Uterus (tissue), 2 donors: ENCODE measurements around the gene KCNJ13.

Source experiments
- CTCF ChIP-seq, 4 experiments: fragments of 200-600 bp in 2 of 4; fragments of 450-650 bp in 2 of 4; sonication (generic) in 2 of 4; IDR thresholded peaks; one replicate each; pipeline ENCODE4 v1.5.1; 2016 to 2019; ENCODE audit warnings: antibody characterized with exemption in 4 of 4, mild to moderate bottlenecking in 2 of 4, moderate library complexity in 1 of 4
- POLR2A ChIP-seq, 2 donors: fragments of 450-650 bp; IDR thresholded peaks; one replicate each; pipeline ENCODE4 v1.6.1; 2016; ENCODE audit warnings: antibody characterized with exemption in 2 of 2, mild to moderate bottlenecking in 1 of 2, moderate library complexity in 1 of 2

- TF ChIP-seq CTCF (IDR thresholded peaks at IDR 0.05): no peak
- no peak for TF ChIP-seq POLR2A (IDR thresholded peaks at IDR 0.05)
Measured at GRCh38 chr2:232771870-232772269, 4.5 kb downstream of the KCNJ13 start.
